Fibroblast of lung (primary cell): Measurements from ENCODE around the gene PNLIP. TPM values are rescaled to one million over a fixed set of nuclear protein-coding genes. Genes with fewer than 3 reads are reported as not detected.

Source experiments
- DNase-seq, 2 donors: peaks; one replicate each; pipeline versions ENCODE4 v3.0.0 to v3.0.0-alpha.2; 2010; ENCODE audit warnings: low read depth in 2 of 2
- H2AFZ ChIP-seq: 2 replicates; pipeline ENCODE4 v1.5.1; 2012; ENCODE audit warnings: low read length, control low read depth, inconsistent platforms
- H3K27ac ChIP-seq: 2 replicates; pipeline ENCODE4 v1.5.1; 2011; ENCODE audit warnings: low read length, control low read depth; ENCODE audit not compliant: insufficient read depth
- H3K27me3 ChIP-seq: 2 replicates; pipeline ENCODE4 v1.5.1; 2011; ENCODE audit warnings: mild to moderate bottlenecking, low read length; ENCODE audit not compliant: control insufficient read depth, insufficient read depth
- H3K36me3 ChIP-seq: 2 replicates; pipeline ENCODE4 v1.5.1; 2011; ENCODE audit warnings: low read length; ENCODE audit not compliant: control insufficient read depth, insufficient read depth
- H3K4me1 ChIP-seq: 2 replicates; pipeline ENCODE4 v1.5.1; 2011; ENCODE audit warnings: low read length; ENCODE audit not compliant: control insufficient read depth, insufficient read depth; ENCODE audit errors: extremely low read depth
- H3K4me2 ChIP-seq: 2 replicates; pipeline ENCODE4 v1.5.1; 2011; ENCODE audit warnings: low read length, control low read depth; ENCODE audit not compliant: insufficient read depth; ENCODE audit errors: extremely low read depth
- H3K4me3 ChIP-seq, 4 experiments: fragments of 200-600 bp in 1 of 4; sonication (generic) in 1 of 4; replicated peaks in 1 of 4; 2 replicates each; pipeline ENCODE4 v1.5.1; 2011 to 2016; ENCODE audit warnings: low read length in 4 of 4, low read depth in 3 of 4, mild to moderate bottlenecking in 3 of 4, control low read depth in 2 of 4, inconsistent platforms in 1 of 4, mixed read lengths in 1 of 4; ENCODE audit not compliant: insufficient read depth in 1 of 4; ENCODE audit errors: control extremely low read depth in 1 of 4
- H3K79me2 ChIP-seq: 2 replicates; pipeline ENCODE4 v1.5.1; 2012; ENCODE audit warnings: mild to moderate bottlenecking, low read length, inconsistent platforms; ENCODE audit not compliant: control insufficient read depth, insufficient read depth
- H3K9ac ChIP-seq: 2 replicates; pipeline ENCODE4 v1.5.1; 2011; ENCODE audit warnings: mild to moderate bottlenecking, low read length, control low read depth; ENCODE audit not compliant: insufficient read depth
- H3K9me3 ChIP-seq: 2 replicates; pipeline ENCODE4 v1.5.1; 2012; ENCODE audit warnings: low read depth, low read length; ENCODE audit not compliant: control insufficient read depth, insufficient read depth
- H4K20me1 ChIP-seq: 2 replicates; pipeline ENCODE4 v1.5.1; 2011; ENCODE audit warnings: low read length; ENCODE audit not compliant: control insufficient read depth, insufficient read depth; ENCODE audit errors: extremely low read depth
- CTCF ChIP-seq, 2 donors: IDR thresholded peaks in 1 of 2; conservative IDR thresholded peaks in 1 of 2; 1 replicate in 1 of 2; 2 replicates in 1 of 2; pipeline ENCODE4 v1.5.1; 2011 to 2012; ENCODE audit warnings: low read length in 2 of 2, control low read depth in 1 of 2, inconsistent platforms in 1 of 2, low read depth in 1 of 2, mild to moderate bottlenecking in 1 of 2
- EZH2 ChIP-seq: IDR thresholded peaks from 2 replicates; pipeline ENCODE4 v1.5.1; 2012; ENCODE audit warnings: low read length, control low read depth, mild to moderate bottlenecking; ENCODE audit errors: missing control alignments
- polyA plus RNA-seq, 2 donors: library from polyadenylated mRNA; depleted of rRNA in 1 of 2; stranded (reverse) in 1 of 2; unstranded in 1 of 2; fragments of >200 nt; gene quantifications; 2 replicates each; pipeline ENCODE4 v1.2.1, GENCODE V29; 2011 to 2012; ENCODE audit warnings: missing spikeins in 1 of 2
- total RNA-seq: library from RNA; depleted of rRNA; stranded (reverse); fragments of >200 nt; gene quantifications from 2 replicates; pipeline ENCODE4 v1.2.1, GENCODE V29; 2014

Gene PNLIP
- total and polyA plus RNA-seq, 2 donors (not counting 1 experiment from before 2014, with no cell fraction given) = not detected

- Histone ChIP-seq H3K4me1 (no peaks in the 10 kb centered on the region), H3K4me3 (no peak overlapping the region), H3K9me3 (no peaks in the 10 kb centered on the region), H3K27ac (no peak overlapping the region), H3K27me3 (no peaks in the 10 kb centered on the region), H2AFZ (no peak overlapping the region), H4K20me1 (no peaks in the 10 kb centered on the region), H3K79me2 (no peaks in the 10 kb centered on the region), H3K36me3 (no peaks in the 10 kb centered on the region), H3K4me2 (no peak overlapping the region), H3K9ac (no peak overlapping the region)
- no peak for TF ChIP-seq EZH2
- TF ChIP-seq CTCF (conservative IDR thresholded peaks at IDR 0.05 in 1 of 2, IDR thresholded peaks at IDR 0.05 in 1 of 2; ENCODE audit: low read depth in 1 of 2, low read length in 2 of 2) = no peak
- DNase-seq = no peak
These were observed 3.6 kb upstream of the PNLIP start for GRCh38 chr10:116542007-116542677.

GRCh38 chr10:116545122-116545521 lies 609 bp upstream of the PNLIP start:
- Histone ChIP-seq H3K4me3 (no peak overlapping the region), H2AFZ (no peak overlapping the region), H3K27me3 (no peaks in the 10 kb centered on the region), H3K4me1 (no peaks in the 10 kb centered on the region), H3K79me2 (no peaks in the 10 kb centered on the region), H3K27ac (no peak overlapping the region), H3K36me3 (no peaks in the 10 kb centered on the region), H4K20me1 (no peaks in the 10 kb centered on the region), H3K4me2 (no peak overlapping the region), H3K9ac (no peak overlapping the region), H3K9me3 (no peaks in the 10 kb centered on the region)
- no peak for DNase-seq
- TF ChIP-seq EZH2 (no peak), CTCF (conservative IDR thresholded peaks at IDR 0.05 in 1 of 2, IDR thresholded peaks at IDR 0.05 in 1 of 2; ENCODE audit: low read depth in 1 of 2, low read length in 2 of 2) (no peak)

- H3K79me2 ChIP-seq = no peaks in the 10 kb centered on the region
- H3K36me3 ChIP-seq = no peaks in the 10 kb centered on the region
- H2AFZ ChIP-seq = no peak overlapping the region
- H4K20me1 ChIP-seq = no peaks in the 10 kb centered on the region
- no peaks in the 10 kb centered on the region for H3K9me3 ChIP-seq
- H3K4me2 ChIP-seq = no peak overlapping the region
- no peak overlapping the region for H3K27ac ChIP-seq
- H3K4me1 ChIP-seq = no peaks in the 10 kb centered on the region
- DNase-seq = no peak
- no peak overlapping the region for H3K4me3 ChIP-seq
- H3K9ac ChIP-seq = no peak overlapping the region
- TF ChIP-seq EZH2 (no peak), CTCF (conservative IDR thresholded peaks at IDR 0.05 in 1 of 2, IDR thresholded peaks at IDR 0.05 in 1 of 2; ENCODE audit: low read depth in 1 of 2, low read length in 2 of 2) (no peak)
- H3K27me3 ChIP-seq = no peaks in the 10 kb centered on the region
These were observed 2.6 kb downstream of the PNLIP start for GRCh38 chr10:116548301-116548700.
